ENCODE results near the gene MAP2K2. TPM values are rescaled to one million over a fixed set of nuclear protein-coding genes. Genes with fewer than 3 reads are reported as not detected.
A peak's percentile ranks its signal among the peaks of the same experiment; 100 is the strongest.

Gene MAP2K2
- total and polyA plus RNA-seq, 9 of the 15 experiments (the other 6 are each of a cell fraction or from before 2014, with no cell fraction given) = 1.0 to 151 (median 58.3) TPM

GRCh38 chr19:4152241-4152998 is 28.5 kb upstream of the MAP2K2 start:
- ChIA-PET CTCF (ENCODE audit: low intra/inter-chr PET ratio) (no interaction called here), POLR2A (no interaction called here)
- Histone ChIP-seq H3K79me2 (ENCODE audit: control insufficient read depth, insufficient read depth, low read length) (no peaks in the 10 kb centered on the region), H3K4me2 (ENCODE audit: insufficient read depth, low read length) (no peak overlapping the region), H3K9ac (ENCODE audit: insufficient read depth in 1 of 2, low read depth in 2 of 2, low read length in 2 of 2) (no peak overlapping the region), H4K20me1 (replicated peaks; ENCODE audit: control insufficient read depth, insufficient read depth, low read length) (no peaks in the 10 kb centered on the region), H3K27ac (ENCODE audit: extremely low read depth, low read depth, low read length) (no peak overlapping the region), H3K9me1 (ENCODE audit: control insufficient read depth, insufficient read depth, low read length) (no peaks in the 10 kb centered on the region), H3K36me3 (ENCODE audit: control insufficient read depth, insufficient read depth, low read length) (no peaks in the 10 kb centered on the region), H3K9me3 (replicated peaks; ENCODE audit: control insufficient read depth, insufficient read depth, low read depth, low read length) (no peaks in the 10 kb centered on the region), H3K4me1 (replicated peaks in 1 of 2; ENCODE audit: control insufficient read depth in 2 of 2, insufficient read depth in 2 of 2, low read length in 2 of 2) (peaks cover 2 to 21% of the 10 kb centered on the region in 2 experiments; a peak in 3 of 5 replicates), H2AFZ (ENCODE audit: low read depth, low read length) (no peak overlapping the region), H3K4me3 (no peak overlapping the region), H3K27me3 (ENCODE audit: control insufficient read depth in 2 of 2, insufficient read depth in 2 of 2, low read length in 2 of 2) (peaks cover 11 to 23% of the 10 kb centered on the region in 2 experiments; a peak in 4 of 5 replicates)
- no peak for DNase-seq (ENCODE audit: extremely low read depth in 1 of 4, low spot score in 3 of 4)
- no TSS peak for BruUV-seq (replicated peaks)
- intact Hi-C loops (cut with micrococcal nuclease) (no loop called here), in situ Hi-C loops (cut with MboI) (no loop called here)
- no peak for FAIRE-seq
- TF ChIP-seq ZNF121 (CRISPR knock-in tag; conservative IDR thresholded peaks at IDR 0.05) (peak; percentile 96), BCOR (IDR thresholded peaks at IDR 0.05) (peak; percentile 41), ZNF707 (CRISPR knock-in tag; conservative IDR thresholded peaks at IDR 0.05) (no peak), STAG1 (CRISPR knock-in tag; IDR thresholded peaks at IDR 0.05; ENCODE audit: borderline replicate concordance) (no peak), PCBP2 (IDR thresholded peaks at IDR 0.05; ENCODE audit: low read depth, low read length, poor library complexity, severe bottlenecking) (no peak)
- WGBS (ENCODE audit: insufficient coverage, low coverage, missing lambda C conversion rate) = 52% methylated on average over 10 of the region's 10 CpGs
- ATAC-seq = no peak

DNA sequence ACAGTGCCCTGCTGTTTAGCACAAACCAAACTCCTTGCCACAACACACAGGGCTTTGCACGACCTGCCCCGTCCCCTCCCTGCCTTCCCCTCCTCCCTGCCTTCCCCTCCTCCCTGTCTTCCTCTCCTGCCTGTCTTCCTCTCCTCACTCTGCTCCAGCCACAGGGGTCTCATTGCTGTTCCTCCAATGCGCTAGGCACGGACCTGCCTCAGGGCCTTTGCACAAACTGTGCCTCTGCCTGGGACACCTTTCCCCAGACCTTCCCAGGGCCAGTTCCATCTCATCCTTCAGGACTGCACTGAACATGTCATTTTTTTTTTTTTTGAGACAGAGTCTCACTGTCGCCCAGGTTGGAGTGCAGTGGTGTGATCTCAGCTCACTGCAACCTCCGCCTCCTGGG is 27.7 kb upstream of the MAP2K2 start:
- ChIA-PET POLR2A (interaction anchor here (0.7 kb wide), 1 partner anchor 1192 kb away, joined by 3 read pairs; no protein-coding TSS in a partner anchor), CTCF (ENCODE audit: low intra/inter-chr PET ratio) (no interaction called here)
- Histone ChIP-seq H3K4me1 (replicated peaks in 1 of 2; ENCODE audit: control insufficient read depth in 2 of 2, insufficient read depth in 2 of 2, low read length in 2 of 2) (peaks cover 2 to 18% of the 10 kb centered on the region in 2 experiments; a peak in 3 of 5 replicates), H3K9ac (ENCODE audit: insufficient read depth in 1 of 2, low read depth in 2 of 2, low read length in 2 of 2) (peak overlapping the region in 1 of 2 experiments; percentile 28; a peak in 1 of 4 replicates), H3K4me3 (no peak overlapping the region), H3K79me2 (ENCODE audit: control insufficient read depth, insufficient read depth, low read length) (no peaks in the 10 kb centered on the region), H2AFZ (ENCODE audit: low read depth, low read length) (no peak overlapping the region), H3K36me3 (ENCODE audit: control insufficient read depth, insufficient read depth, low read length) (no peaks in the 10 kb centered on the region), H3K9me3 (replicated peaks; ENCODE audit: control insufficient read depth, insufficient read depth, low read depth, low read length) (no peaks in the 10 kb centered on the region), H3K27ac (ENCODE audit: extremely low read depth, low read depth, low read length) (no peak overlapping the region), H3K27me3 (ENCODE audit: control insufficient read depth in 2 of 2, insufficient read depth in 2 of 2, low read length in 2 of 2) (peaks cover 6 to 15% of the 10 kb centered on the region in 2 experiments; a peak in 4 of 5 replicates), H4K20me1 (replicated peaks; ENCODE audit: control insufficient read depth, insufficient read depth, low read length) (no peaks in the 10 kb centered on the region), H3K9me1 (ENCODE audit: control insufficient read depth, insufficient read depth, low read length) (no peaks in the 10 kb centered on the region), H3K4me2 (ENCODE audit: insufficient read depth, low read length) (no peak overlapping the region)
- FAIRE-seq = no peak
- no TSS peak for BruUV-seq (replicated peaks)
- ATAC-seq = no peak
- DNase-seq (ENCODE audit: extremely low read depth in 1 of 4, low spot score in 3 of 4) = no peak
- in situ Hi-C loops (cut with MboI) = no loop called here
- 37% methylated on average over 5 of the region's 6 CpGs for WGBS (ENCODE audit: insufficient coverage, low coverage, missing lambda C conversion rate)
- intact Hi-C loops (cut with micrococcal nuclease) = no loop called here
- TF ChIP-seq TRIM24 (IDR thresholded peaks at IDR 0.05) (no peak), SMARCA5 (IDR thresholded peaks at IDR 0.05) (peak; percentile 78), RBM25 (IDR thresholded peaks at IDR 0.05; ENCODE audit: low read depth, low read length, severe bottlenecking) (peak; percentile 69), KDM5B (IDR thresholded peaks at IDR 0.05; ENCODE audit: insufficient replicate concordance, low read depth, low read length) (no peak), SMAD1 (IDR thresholded peaks at IDR 0.05; ENCODE audit: low read depth, low read length, partially characterized antibody) (no peak), ZNF57 (CRISPR knock-in tag; IDR thresholded peaks at IDR 0.05) (no peak)
- TF ChIP-seq, protein P1, sequence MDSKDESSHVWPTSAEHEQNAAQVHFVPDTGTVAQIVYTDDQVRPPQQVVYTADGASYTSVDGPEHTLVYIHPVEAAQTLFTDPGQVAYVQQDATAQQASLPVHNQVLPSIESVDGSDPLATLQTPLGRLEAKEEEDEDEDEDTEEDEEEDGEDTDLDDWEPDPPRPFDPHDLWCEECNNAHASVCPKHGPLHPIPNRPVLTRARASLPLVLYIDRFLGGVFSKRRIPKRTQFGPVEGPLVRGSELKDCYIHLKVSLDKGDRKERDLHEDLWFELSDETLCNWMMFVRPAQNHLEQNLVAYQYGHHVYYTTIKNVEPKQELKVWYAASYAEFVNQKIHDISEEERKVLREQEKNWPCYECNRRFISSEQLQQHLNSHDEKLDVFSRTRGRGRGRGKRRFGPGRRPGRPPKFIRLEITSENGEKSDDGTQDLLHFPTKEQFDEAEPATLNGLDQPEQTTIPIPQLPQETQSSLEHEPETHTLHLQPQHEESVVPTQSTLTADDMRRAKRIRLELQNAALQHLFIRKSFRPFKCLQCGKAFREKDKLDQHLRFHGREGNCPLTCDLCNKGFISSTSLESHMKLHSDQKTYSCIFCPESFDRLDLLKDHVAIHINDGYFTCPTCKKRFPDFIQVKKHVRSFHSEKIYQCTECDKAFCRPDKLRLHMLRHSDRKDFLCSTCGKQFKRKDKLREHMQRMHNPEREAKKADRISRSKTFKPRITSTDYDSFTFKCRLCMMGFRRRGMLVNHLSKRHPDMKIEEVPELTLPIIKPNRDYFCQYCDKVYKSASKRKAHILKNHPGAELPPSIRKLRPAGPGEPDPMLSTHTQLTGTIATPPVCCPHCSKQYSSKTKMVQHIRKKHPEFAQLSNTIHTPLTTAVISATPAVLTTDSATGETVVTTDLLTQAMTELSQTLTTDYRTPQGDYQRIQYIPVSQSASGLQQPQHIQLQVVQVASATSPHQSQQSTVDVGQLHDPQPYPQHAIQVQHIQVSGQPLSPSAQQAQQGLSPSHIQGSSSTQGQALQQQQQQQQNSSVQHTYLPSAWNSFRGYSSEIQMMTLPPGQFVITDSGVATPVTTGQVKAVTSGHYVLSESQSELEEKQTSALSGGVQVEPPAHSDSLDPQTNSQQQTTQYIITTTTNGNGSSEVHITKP (IDR thresholded peaks at IDR 0.05; ENCODE audit: partially characterized antibody) = no peak
